Measurements from ENCODE around the gene DEPDC1B. TPM values are rescaled to one million over a fixed set of nuclear protein-coding genes. Genes with fewer than 3 reads are reported as not detected.
"Not testable (repeated sequence)": the region's sequence is repeated elsewhere in the genome, so short reads cannot be mapped to it uniquely, and the experiment has no call there.

The DEPDC1B gene
- total RNA-seq (2014; rRNA removed; shearing (Covaris generic)), result 18.8 and 21.5 TPM in 2 replicates
- polyA plus RNA-seq (2015; cell fraction: cytosol; rRNA removed), result 15.9 and 29.9 TPM in 2 replicates
- polyA plus RNA-seq (2015; cell fraction: nucleus; rRNA removed), result 17.1 and 18.3 TPM in 2 replicates

DNA sequence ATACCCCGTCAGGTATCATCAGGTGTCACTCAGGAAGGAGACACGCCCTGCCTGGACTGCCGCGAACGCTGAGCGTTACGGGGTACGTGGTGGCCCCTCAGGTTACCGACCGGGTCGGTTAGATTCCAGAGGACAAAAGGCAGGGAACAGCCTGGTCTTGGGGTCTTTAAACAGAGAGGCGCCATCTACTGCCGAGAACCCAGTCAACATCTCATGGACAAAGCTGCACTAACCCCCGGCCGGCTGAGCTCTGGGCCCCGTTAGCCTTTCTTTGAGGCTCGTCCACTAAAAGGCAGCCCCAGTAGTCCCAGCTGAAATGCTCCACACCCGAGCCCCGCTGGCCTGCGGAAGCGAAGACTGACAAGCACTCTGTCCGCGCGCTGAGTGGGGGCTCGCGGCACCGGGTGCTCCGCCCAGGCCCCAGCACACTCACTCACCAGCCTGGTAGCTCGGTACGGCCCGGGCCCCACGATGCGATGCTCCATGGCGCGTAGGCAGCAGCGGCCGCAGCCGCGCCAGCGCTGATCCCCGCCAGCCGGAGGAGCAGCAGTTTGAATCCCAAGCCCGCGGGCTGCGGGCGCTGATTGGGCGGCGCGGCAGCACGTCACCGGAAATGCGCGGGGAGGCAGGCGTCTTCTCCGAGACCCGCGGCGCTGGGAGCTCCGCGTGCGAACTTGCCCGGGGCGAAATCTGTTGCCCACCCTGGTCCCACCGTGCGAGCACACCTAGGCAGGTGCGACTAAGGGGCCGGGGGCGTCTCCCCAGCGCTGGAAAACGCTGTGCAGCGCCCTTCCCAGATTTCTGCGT lies at the start of gene DEPDC1B:
TSS of gene DEPDC1B (minus strand) at position 558 of the 807 bp plus-strand sequence. CDS start at position 485, 73 bp downstream.
- peak; percentile 88 for DNase-seq (ENCODE audit: low read depth, low spot score)
- in situ Hi-C loops (cut with HindIII; ENCODE audit: low pct_unique_long_range_greater_than_20kb, low sequenced_read_pairs), result loop anchor here (25.0 kb wide), 1 partner anchor 237 kb away; the partner anchor contains the start of genes ERCC8 and NDUFAF2

DNA sequence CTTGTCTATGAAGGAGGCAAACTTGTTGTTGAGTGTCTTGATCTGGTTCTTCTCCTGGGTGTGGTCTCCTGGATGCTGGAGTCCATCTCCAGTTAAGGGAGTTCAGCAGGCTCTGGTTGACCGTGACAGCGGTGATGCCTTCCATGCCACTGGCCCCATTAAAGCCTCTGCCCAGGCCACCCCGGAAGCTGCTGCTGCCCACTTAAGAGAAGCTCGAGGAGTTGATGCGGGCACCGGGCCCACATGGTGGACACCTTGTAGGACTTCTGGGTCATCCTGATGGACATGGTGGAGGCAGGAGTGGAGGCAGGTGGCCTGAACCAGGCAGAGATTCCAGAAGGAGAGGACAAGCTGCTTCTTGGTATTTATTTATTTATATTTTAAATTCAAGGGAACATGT lies 44.7 kb upstream of the DEPDC1B start:
- in situ Hi-C loops (cut with HindIII; ENCODE audit: low pct_unique_long_range_greater_than_20kb, low sequenced_read_pairs), result no loop called here
- no peak for DNase-seq (ENCODE audit: low read depth, low spot score)

GRCh38 chr5:60743511-60744314 lies 43.7 kb upstream of the DEPDC1B start:
- in situ Hi-C loops (cut with HindIII; ENCODE audit: low pct_unique_long_range_greater_than_20kb, low sequenced_read_pairs), result no loop called here
- DNase-seq (ENCODE audit: low read depth, low spot score), result no peak

- no peak for DNase-seq (ENCODE audit: low read depth, low spot score)
- in situ Hi-C loops (cut with HindIII; ENCODE audit: low pct_unique_long_range_greater_than_20kb, low sequenced_read_pairs), result no loop called here
Measured at GRCh38 chr5:60740322-60740721, 40.4 kb upstream of the DEPDC1B start.

DNA sequence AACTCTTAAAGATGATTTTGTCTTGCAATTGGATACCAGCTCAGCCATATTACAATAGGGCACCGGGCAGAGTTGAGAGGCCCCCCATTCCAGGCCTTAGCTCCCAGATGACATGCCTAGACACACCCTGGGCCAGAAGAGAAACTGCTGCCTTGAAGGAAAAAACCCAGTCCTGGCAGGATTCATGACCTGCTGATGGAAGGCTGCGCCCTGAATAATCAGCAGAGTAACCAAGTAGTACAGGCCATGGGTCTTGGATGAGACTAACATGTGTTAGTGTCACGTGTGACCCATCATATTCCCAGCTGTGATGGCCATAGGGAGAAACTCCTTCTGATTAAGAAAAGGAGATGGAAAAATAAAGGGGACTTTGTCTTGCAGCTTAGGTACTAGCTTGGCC lies 39.0 kb upstream of the DEPDC1B start:
- in situ Hi-C loops (cut with HindIII; ENCODE audit: low pct_unique_long_range_greater_than_20kb, low sequenced_read_pairs), result no loop called here
- DNase-seq (ENCODE audit: low read depth, low spot score), result no peak

DNA sequence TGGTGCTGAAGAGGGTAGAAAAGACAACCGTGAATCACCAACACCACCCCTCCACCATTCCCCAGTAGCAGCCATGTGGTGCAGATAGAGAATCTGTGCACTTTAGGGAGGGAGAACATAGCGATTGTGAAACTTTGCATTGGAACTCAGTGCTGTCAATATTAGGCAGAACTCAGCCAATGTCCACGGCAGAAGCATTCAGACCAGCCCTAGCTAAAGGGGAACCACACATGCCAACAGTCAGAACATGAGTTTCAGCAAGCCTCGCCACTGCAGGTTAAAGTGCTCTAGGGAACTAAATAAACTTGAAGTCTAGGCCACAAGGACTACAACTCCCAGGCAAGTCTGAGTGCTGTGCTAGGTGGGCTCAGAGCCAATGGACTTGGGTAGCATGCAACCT lies 38.5 kb upstream of the DEPDC1B start:
- in situ Hi-C loops (cut with HindIII; ENCODE audit: low pct_unique_long_range_greater_than_20kb, low sequenced_read_pairs), result no loop called here
- no peak for DNase-seq (ENCODE audit: low read depth, low spot score)

DNA sequence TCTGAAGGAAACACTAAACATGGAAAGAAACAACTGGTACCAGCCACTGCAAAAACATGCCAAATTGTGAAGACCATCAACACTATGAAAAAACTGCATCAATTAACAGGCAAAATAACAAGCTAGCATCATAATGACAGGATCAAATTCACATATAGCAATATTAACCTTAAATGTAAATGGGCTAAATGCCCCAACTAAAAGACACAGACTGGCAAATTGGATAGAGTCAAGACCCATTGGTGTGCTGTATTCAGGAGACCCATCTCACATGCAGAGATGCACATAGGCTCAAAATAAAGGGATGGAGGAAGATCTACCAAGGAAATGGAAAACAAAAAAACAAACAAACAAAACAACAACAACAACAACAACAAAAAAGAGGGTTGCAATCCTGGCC lies 30.9 kb upstream of the DEPDC1B start:
- in situ Hi-C loops (cut with HindIII; ENCODE audit: low pct_unique_long_range_greater_than_20kb, low sequenced_read_pairs); DNase-seq (ENCODE audit: low read depth, low spot score): not testable (repeated sequence)

- in situ Hi-C loops (cut with HindIII; ENCODE audit: low pct_unique_long_range_greater_than_20kb, low sequenced_read_pairs), result no loop called here
- DNase-seq (ENCODE audit: low read depth, low spot score), result peak; percentile 25
Measured at GRCh38 chr5:60727033-60727679, 27.2 kb upstream of the DEPDC1B start.

- in situ Hi-C loops (cut with HindIII; ENCODE audit: low pct_unique_long_range_greater_than_20kb, low sequenced_read_pairs), result no loop called here
- DNase-seq (ENCODE audit: low read depth, low spot score), result no peak
Measured at GRCh38 chr5:60724126-60724525, 24.2 kb upstream of the DEPDC1B start.

GRCh38 chr5:60722416-60722815 lies 22.4 kb upstream of the DEPDC1B start:
- no peak for DNase-seq (ENCODE audit: low read depth, low spot score)

DNA sequence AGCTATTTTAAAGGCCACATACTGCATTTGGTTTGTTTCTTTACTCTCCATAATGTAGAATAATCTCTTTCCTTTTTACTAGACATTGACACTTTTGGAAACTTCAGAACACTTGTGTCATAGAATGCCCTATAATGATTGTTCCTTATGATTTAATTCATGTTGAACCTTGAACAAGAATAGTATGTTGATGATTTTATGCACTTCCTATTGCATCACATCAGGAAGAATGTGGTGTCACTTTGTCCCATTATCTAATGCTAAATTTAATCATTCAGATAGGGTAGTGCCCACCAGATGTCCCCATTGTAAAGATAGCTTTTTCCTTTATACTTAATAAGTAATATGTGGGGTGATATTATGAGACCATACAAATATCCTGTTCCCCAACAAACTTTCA lies 19.4 kb upstream of the DEPDC1B start:
- in situ Hi-C loops (cut with HindIII; ENCODE audit: low pct_unique_long_range_greater_than_20kb, low sequenced_read_pairs), result no loop called here
- DNase-seq (ENCODE audit: low read depth, low spot score), result no peak

More at GRCh38 chr5:60722416-60722815, 22.4 kb upstream of the DEPDC1B start:
- in situ Hi-C loops (cut with HindIII; ENCODE audit: low pct_unique_long_range_greater_than_20kb, low sequenced_read_pairs), result no loop called here

DNA sequence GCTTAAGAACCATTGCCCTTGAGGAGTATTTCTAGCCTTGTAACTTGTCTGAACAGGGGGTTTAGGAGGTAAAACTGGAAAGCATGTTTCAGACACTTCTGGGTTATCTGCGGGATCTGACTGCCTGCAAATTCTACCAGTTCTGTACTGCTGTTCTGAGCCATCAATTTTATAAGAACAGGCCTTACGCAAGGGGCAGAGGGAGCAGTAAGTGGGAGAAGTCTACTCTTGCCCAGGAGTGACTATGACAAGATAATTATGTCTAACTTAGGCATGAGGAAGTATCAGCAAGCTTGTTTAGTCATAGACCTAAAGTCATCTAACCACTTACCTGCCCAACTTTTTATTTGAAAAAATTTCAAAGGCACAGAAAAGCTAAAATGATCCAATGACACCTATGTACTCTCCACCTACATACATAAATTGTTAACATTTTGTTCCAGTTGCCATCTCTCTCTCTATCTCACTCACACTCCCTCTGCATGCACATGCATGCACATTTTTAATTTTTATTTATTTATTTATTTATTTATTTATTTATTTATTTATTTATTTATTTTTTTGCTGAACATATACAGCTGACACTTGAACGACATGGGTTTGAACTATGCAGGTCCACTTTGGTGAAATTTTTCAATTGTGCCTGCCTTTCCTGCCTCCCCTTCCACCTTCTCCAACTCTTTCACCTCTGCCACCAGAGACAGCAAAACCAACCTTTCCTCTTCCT lies 18.4 kb upstream of the DEPDC1B start:
- in situ Hi-C loops (cut with HindIII; ENCODE audit: low pct_unique_long_range_greater_than_20kb, low sequenced_read_pairs), result no loop called here
- no peak for DNase-seq (ENCODE audit: low read depth, low spot score)

DNA sequence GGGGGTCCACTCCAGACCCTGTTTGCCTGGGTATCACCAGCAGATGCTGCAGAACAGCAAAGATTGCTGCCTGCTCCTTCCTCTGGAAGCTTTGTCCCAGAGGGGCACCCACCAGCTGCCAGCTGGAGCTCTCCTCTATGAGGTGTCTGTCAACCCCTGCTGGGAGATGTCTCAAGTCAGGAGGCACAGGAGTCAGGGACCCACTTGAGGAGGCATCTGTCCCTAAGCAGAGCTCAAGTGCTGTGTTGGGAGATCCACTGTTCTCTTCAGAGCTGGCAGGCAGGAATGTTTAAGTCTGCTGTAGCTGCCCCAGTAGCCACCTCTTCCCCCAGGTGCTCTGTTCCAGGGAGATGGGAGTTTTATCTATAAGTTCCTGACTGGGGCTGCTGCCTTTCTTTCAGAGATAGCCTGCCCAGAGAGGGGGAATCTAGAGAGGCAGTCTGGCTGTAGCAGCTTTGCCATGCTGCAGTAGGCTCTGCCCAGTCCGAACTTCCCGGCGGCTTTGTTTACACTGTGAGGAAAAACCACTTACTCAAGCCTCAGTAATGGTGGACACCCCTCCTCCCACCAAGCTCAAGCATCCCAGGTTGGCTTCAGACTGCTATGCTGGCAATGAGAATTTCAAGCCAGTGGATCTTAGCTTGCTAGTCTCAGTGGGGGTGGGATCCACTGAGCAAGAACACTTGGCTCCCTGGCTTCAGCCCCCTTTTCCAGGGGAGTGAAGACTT lies 15.4 kb upstream of the DEPDC1B start:
- in situ Hi-C loops (cut with HindIII; ENCODE audit: low pct_unique_long_range_greater_than_20kb, low sequenced_read_pairs); DNase-seq (ENCODE audit: low read depth, low spot score): not testable (repeated sequence)

DNA sequence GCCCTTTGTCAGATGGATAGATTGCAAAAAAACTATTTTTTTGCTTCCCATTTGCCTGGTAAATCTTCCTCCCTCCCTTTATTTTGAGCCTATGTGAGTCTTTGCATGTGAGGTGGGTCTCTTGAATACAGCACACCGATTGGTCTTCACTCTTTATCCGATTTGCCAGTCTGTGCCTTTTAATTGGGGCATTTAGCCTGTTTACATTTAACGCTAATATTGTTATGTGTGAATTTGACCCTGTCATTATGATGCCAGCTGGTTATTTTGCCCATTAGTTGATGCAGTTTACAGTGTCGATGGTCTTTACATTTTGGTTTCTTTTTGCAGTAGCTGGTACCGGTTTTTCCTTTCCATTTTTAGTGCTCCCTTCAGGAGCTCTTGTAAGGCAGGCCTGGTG lies 13.0 kb upstream of the DEPDC1B start:
- no peak for DNase-seq (ENCODE audit: low read depth, low spot score)
- in situ Hi-C loops (cut with HindIII; ENCODE audit: low pct_unique_long_range_greater_than_20kb, low sequenced_read_pairs), result no loop called here

GRCh38 chr5:60711892-60712291 lies 11.9 kb upstream of the DEPDC1B start:
- DNase-seq (ENCODE audit: low read depth, low spot score); in situ Hi-C loops (cut with HindIII; ENCODE audit: low pct_unique_long_range_greater_than_20kb, low sequenced_read_pairs): not testable (repeated sequence)

- in situ Hi-C loops (cut with HindIII; ENCODE audit: low pct_unique_long_range_greater_than_20kb, low sequenced_read_pairs), result no loop called here
- no peak for DNase-seq (ENCODE audit: low read depth, low spot score)
Measured at GRCh38 chr5:60710362-60710761, 10.4 kb upstream of the DEPDC1B start.

GRCh38 chr5:60705144-60705543 lies 5.2 kb upstream of the DEPDC1B start:
- in situ Hi-C loops (cut with HindIII; ENCODE audit: low pct_unique_long_range_greater_than_20kb, low sequenced_read_pairs), result no loop called here
- no peak for DNase-seq (ENCODE audit: low read depth, low spot score)

All from SK-MEL-5 (cell line).